Muscle of leg (tissue), 11 donors: ENCODE results near the gene LRMDA. TPM values are rescaled to one million over a fixed set of nuclear protein-coding genes. Genes with fewer than 3 reads are reported as not detected.

Experiments
- DNase-seq: peaks from one replicate; pipeline ENCODE4 v3.0.0; 2013
- H3K27ac ChIP-seq: one replicate; pipeline ENCODE4 v1.5.1; 2013; ENCODE audit warnings: mild to moderate bottlenecking, low read length, control low read depth
- H3K27me3 ChIP-seq: one replicate; pipeline ENCODE4 v1.6.1; 2013; ENCODE audit warnings: low read length; ENCODE audit not compliant: control insufficient read depth, insufficient read depth
- H3K36me3 ChIP-seq: one replicate; pipeline ENCODE4 v1.6.1; 2013; ENCODE audit warnings: low read length; ENCODE audit not compliant: control insufficient read depth, insufficient read depth
- H3K4me1 ChIP-seq: one replicate; pipeline ENCODE4 v1.6.1; 2013; ENCODE audit warnings: low read length; ENCODE audit not compliant: control insufficient read depth, insufficient read depth
- H3K4me3 ChIP-seq: one replicate; pipeline ENCODE4 v1.5.1; 2013; ENCODE audit warnings: low read length, control low read depth
- H3K9me3 ChIP-seq: replicated peaks from 2 replicates; pipeline ENCODE4 v1.6.1; 2013; ENCODE audit warnings: low read depth, low read length; ENCODE audit not compliant: control insufficient read depth
- WGBS: methylation state at CpG from one replicate; pipeline ENCODE4 v1.1.5; 2013; ENCODE audit warnings: missing lambda C conversion rate; ENCODE audit not compliant: insufficient coverage; 5-methylcytosine and 5-hydroxymethylcytosine counted together
- polyA plus RNA-seq, 8 donors: library from polyadenylated mRNA; unstranded; fragments of 120-200 nt; gene quantifications; one replicate each; pipeline versions ENCODE4 v1.2.1 to v1.2.3, GENCODE V29; 2013; ENCODE audit warnings: inconsistent platforms in 1 of 8, low replicate concordance in 1 of 8; ENCODE audit not compliant: insufficient read length in 8 of 8, insufficient read depth in 1 of 8
- total RNA-seq: library from RNA; stranded (reverse); fragments of 120-200 nt; gene quantifications from one replicate; pipeline ENCODE4 v1.2.4, GENCODE V29; 2013

Gene LRMDA
- total and polyA plus RNA-seq, 9 donors, result 4.8 to 7.9 (median 5.7) TPM

- Histone ChIP-seq H3K27ac (no peak overlapping the region), H3K27me3 (no peaks in the 10 kb centered on the region), H3K4me3 (no peak overlapping the region), H3K9me3 (no peaks in the 10 kb centered on the region), H3K36me3 (no peaks in the 10 kb centered on the region), H3K4me1 (no peaks in the 10 kb centered on the region)
- WGBS, result no CpG with 5 or more reads among the region's 3 CpGs
- DNase-seq, result no peak
Measured at GRCh38 chr10:75492173-75492925, 60.9 kb downstream of the LRMDA start.

GRCh38 chr10:75493464-75493863 is 62.0 kb downstream of the LRMDA start:
- WGBS, result 100% methylated on average over 1 of the region's 3 CpGs
- no peaks in the 10 kb centered on the region for H3K9me3 ChIP-seq
- H3K4me3 ChIP-seq, result no peak overlapping the region

GRCh38 chr10:75495434-75496190 is 64.2 kb downstream of the LRMDA start:
- Histone ChIP-seq H3K27ac (no peak overlapping the region), H3K4me3 (no peak overlapping the region), H3K27me3 (no peaks in the 10 kb centered on the region), H3K9me3 (no peaks in the 10 kb centered on the region), H3K36me3 (no peaks in the 10 kb centered on the region), H3K4me1 (no peaks in the 10 kb centered on the region)
- 42% methylated on average over 3 of the region's 4 CpGs for WGBS
- no peak for DNase-seq

More at GRCh38 chr10:75493464-75493863, 62.0 kb downstream of the LRMDA start:
- DNase-seq, result no peak
- H3K4me1 ChIP-seq, result no peaks in the 10 kb centered on the region
- H3K27me3 ChIP-seq, result no peaks in the 10 kb centered on the region
- no peak overlapping the region for H3K27ac ChIP-seq
- H3K36me3 ChIP-seq, result no peaks in the 10 kb centered on the region

- no CpG with 5 or more reads among the region's 1 CpG for WGBS
- no peaks in the 10 kb centered on the region for H3K4me1 ChIP-seq
- no peaks in the 10 kb centered on the region for H3K27me3 ChIP-seq
- no peaks in the 10 kb centered on the region for H3K9me3 ChIP-seq
- no peak overlapping the region for H3K4me3 ChIP-seq
- H3K27ac ChIP-seq, result no peak overlapping the region
- no peaks in the 10 kb centered on the region for H3K36me3 ChIP-seq
- no peak for DNase-seq
Measured at GRCh38 chr10:75496191-75496567, 64.8 kb downstream of the LRMDA start.

GRCh38 chr10:75497997-75498883 is 66.8 kb downstream of the LRMDA start:
- no peaks in the 10 kb centered on the region for H3K9me3 ChIP-seq
- no peak overlapping the region for H3K4me3 ChIP-seq
- WGBS, result 43% methylated on average over 10 of the region's 15 CpGs
- no peaks in the 10 kb centered on the region for H3K36me3 ChIP-seq
- no peaks in the 10 kb centered on the region for H3K4me1 ChIP-seq
- H3K27me3 ChIP-seq, result no peaks in the 10 kb centered on the region
- no peak overlapping the region for H3K27ac ChIP-seq
- no peak for DNase-seq

GRCh38 chr10:75498884-75499350 is 67.5 kb downstream of the LRMDA start:
- H3K4me1 ChIP-seq, result no peaks in the 10 kb centered on the region
- H3K27ac ChIP-seq, result no peak overlapping the region
- 28% methylated on average over 2 of the region's 5 CpGs for WGBS
- H3K27me3 ChIP-seq, result no peaks in the 10 kb centered on the region
- H3K9me3 ChIP-seq, result no peaks in the 10 kb centered on the region
- no peaks in the 10 kb centered on the region for H3K36me3 ChIP-seq
- no peak overlapping the region for H3K4me3 ChIP-seq
- DNase-seq, result no peak

GRCh38 chr10:75499556-75500160 is 68.2 kb downstream of the LRMDA start:
- DNase-seq, result no peak
- Histone ChIP-seq H3K36me3 (no peaks in the 10 kb centered on the region), H3K27ac (no peak overlapping the region), H3K4me3 (no peak overlapping the region), H3K27me3 (no peaks in the 10 kb centered on the region), H3K4me1 (no peaks in the 10 kb centered on the region), H3K9me3 (no peaks in the 10 kb centered on the region)
- 67% methylated on average over 1 of the region's 4 CpGs for WGBS

GRCh38 chr10:75502389-75502788 is 71.0 kb downstream of the LRMDA start:
- DNase-seq, result no peak
- WGBS, result no CpG with 5 or more reads among the region's 3 CpGs
- no peaks in the 10 kb centered on the region for H3K9me3 ChIP-seq

GRCh38 chr10:75502838-75503237 is 71.4 kb downstream of the LRMDA start:
- H3K27ac ChIP-seq, result no peak overlapping the region

More at GRCh38 chr10:75502389-75502788, 71.0 kb downstream of the LRMDA start:
- Histone ChIP-seq H3K27me3 (no peaks in the 10 kb centered on the region), H3K4me1 (no peaks in the 10 kb centered on the region), H3K36me3 (no peaks in the 10 kb centered on the region), H3K4me3 (no peak overlapping the region), H3K27ac (no peak overlapping the region)

More at GRCh38 chr10:75502838-75503237, 71.4 kb downstream of the LRMDA start:
- no peak for DNase-seq
- no peaks in the 10 kb centered on the region for H3K27me3 ChIP-seq
- H3K4me1 ChIP-seq, result no peaks in the 10 kb centered on the region
- no peak overlapping the region for H3K4me3 ChIP-seq
- H3K9me3 ChIP-seq, result no peaks in the 10 kb centered on the region
- no peaks in the 10 kb centered on the region for H3K36me3 ChIP-seq
